PC-3 (cell line): ENCODE results near the gene VPS13A. TPM values are rescaled to one million over a fixed set of nuclear protein-coding genes. Genes with fewer than 3 reads are reported as not detected.

Source experiments
- ATAC-seq: fragments of 200-7000 bp; cut with Tn5 transposase; 2 replicates; pipeline ENCODE4 v1.9.1; 2020; ENCODE audit warnings: mild to moderate bottlenecking, moderate library complexity
- BruUV-seq: library from RNA; stranded (reverse); fragments of 400-500 nt; replicated peaks from 2 replicates; lab custom pipeline; 2021; lab: Mats Ljungman, UMichigan
- CTCF ChIA-PET: fragments of 300-600 bp; sonication (Branson Sonifier 250); formaldehyde crosslinking; loops from one replicate; lab custom pipeline; 2022; ENCODE audit warnings: antibody characterized with exemption; lab: Charles Lee
- POLR2A ChIA-PET: fragments of 300-600 bp; sonication (Branson Sonifier 250); formaldehyde crosslinking; loops from one replicate; lab custom pipeline; 2022; ENCODE audit warnings: antibody characterized with exemption; ENCODE audit not compliant: unreplicated experiment; lab: Charles Lee
- DNase-seq: peaks from one replicate; pipeline ENCODE4 v3.0.0-alpha.2; 2015
- H2AFZ ChIP-seq: fragments of 300-600 bp; sonication (generic); 2 replicates; pipeline ENCODE4 v1.6.0; 2016; ENCODE audit warnings: antibody characterized with exemption, low read length
- H3F3A ChIP-seq: fragments of 300-600 bp; sonication (generic); one replicate; pipeline ENCODE4 v1.6.0; 2017; ENCODE audit warnings: antibody characterized with exemption, low read length, control low read depth, mild to moderate bottlenecking; ENCODE audit not compliant: unreplicated experiment
- H3K27ac ChIP-seq: fragments of 300-600 bp; sonication (generic); 2 replicates; pipeline ENCODE4 v1.5.1; 2016; ENCODE audit warnings: mild to moderate bottlenecking, low read length
- H3K27me3 ChIP-seq: fragments of 300-600 bp; sonication (generic); 2 replicates; pipeline ENCODE4 v1.6.1; 2016; ENCODE audit warnings: low read length, mixed read lengths
- H3K36me3 ChIP-seq: fragments of 300-600 bp; sonication (generic); 2 replicates; pipeline ENCODE4 v1.6.1; 2016; ENCODE audit warnings: low read depth, mixed run types, low read length, mixed read lengths
- H3K4me1 ChIP-seq: fragments of 300-600 bp; sonication (generic); 2 replicates; pipeline ENCODE4 v1.5.1; 2016; ENCODE audit warnings: low read length; ENCODE audit not compliant: insufficient read depth
- H3K4me2 ChIP-seq: fragments of 300-600 bp; sonication (generic); 2 replicates; pipeline ENCODE4 v1.6.0; 2016; ENCODE audit warnings: low read length
- H3K4me3 ChIP-seq: fragments of 300-600 bp; sonication (generic); 2 replicates; pipeline ENCODE4 v1.5.1; 2016; ENCODE audit warnings: mild to moderate bottlenecking, low read length, mixed read lengths
- H3K79me2 ChIP-seq: fragments of 300-600 bp; sonication (generic); 2 replicates; pipeline ENCODE4 v1.6.1; 2017; ENCODE audit warnings: low read length, mixed read lengths
- H3K9ac ChIP-seq: fragments of 300-600 bp; sonication (generic); 2 replicates; pipeline ENCODE4 v1.6.0; 2016; ENCODE audit warnings: mild to moderate bottlenecking, low read length
- H3K9me2 ChIP-seq: fragments of 300-600 bp; sonication (generic); replicated peaks from 2 replicates; pipeline ENCODE4 v1.6.1; 2016; ENCODE audit warnings: mixed run types, low read length, mixed read lengths
- H3K9me3 ChIP-seq: fragments of 300-600 bp; sonication (generic); 2 replicates; pipeline ENCODE4 v1.6.1; 2016; ENCODE audit warnings: low read length, mixed read lengths
- H4K20me1 ChIP-seq: fragments of 300-600 bp; sonication (generic); 2 replicates; pipeline ENCODE4 v1.6.1; 2016; ENCODE audit warnings: low read length, mixed read lengths
- CTCF ChIP-seq: fragments of 300-600 bp; sonication (generic); conservative IDR thresholded peaks from 2 replicates; pipeline ENCODE4 v1.5.1; 2017; ENCODE audit warnings: antibody characterized with exemption, low read depth, mild to moderate bottlenecking, low read length
- EZH2 ChIP-seq: fragments of 300-600 bp; sonication (generic); IDR thresholded peaks from one replicate; pipeline ENCODE4 v1.6.1; 2017; ENCODE audit warnings: antibody characterized with exemption, mild to moderate bottlenecking, low read length; ENCODE audit not compliant: unreplicated experiment
- EZH2phosphoT487 ChIP-seq: fragments of 300-600 bp; sonication (generic); IDR thresholded peaks from 2 replicates; pipeline ENCODE4 v1.6.1; 2018; ENCODE audit warnings: mild to moderate bottlenecking, antibody characterized with exemption, low read length, borderline replicate concordance
- intact Hi-C: fragments of 100-400 bp; cut with micrococcal nuclease; formaldehyde crosslinking; loops from 2 replicates; pipeline ENCODE4 v1.9.0; 2023
- total RNA-seq: library from RNA; depleted of rRNA; stranded (reverse); fragments of >200 nt; gene quantifications from 2 replicates; pipeline ENCODE4 v1.2.3, GENCODE V29; 2014

Gene VPS13A
- total RNA-seq, 1 experiment from 2014 or later: 17.5 TPM

GRCh38 chr9:77421506-77422265 lies 244.4 kb downstream of the VPS13A start:
- H2AFZ ChIP-seq: no peak overlapping the region
- H3K4me1 ChIP-seq: peaks cover 8% of the 10 kb centered on the region
- no peaks in the 10 kb centered on the region for H4K20me1 ChIP-seq
- H3K36me3 ChIP-seq: no peaks in the 10 kb centered on the region
- no peak for TF ChIP-seq EZH2phosphoT487
- TF ChIP-seq EZH2: no peak
- TF ChIP-seq CTCF: no peak
- H3K27me3 ChIP-seq: no peaks in the 10 kb centered on the region
- no peaks in the 10 kb centered on the region for H3F3A ChIP-seq
- no peak for ATAC-seq
- no peak overlapping the region for H3K4me2 ChIP-seq
- H3K9ac ChIP-seq: no peak overlapping the region
- no peak overlapping the region for H3K27ac ChIP-seq
- intact Hi-C loops: no loop called here
- BruUV-seq: no TSS peak
- ChIA-PET POLR2A (no interaction called here), CTCF (no interaction called here)
- no peaks in the 10 kb centered on the region for H3K79me2 ChIP-seq
- H3K9me3 ChIP-seq: no peaks in the 10 kb centered on the region
- no peak overlapping the region for H3K4me3 ChIP-seq
- DNase-seq: no peak
- no peaks in the 10 kb centered on the region for H3K9me2 ChIP-seq

- DNase-seq (no peak), ATAC-seq (no peak)
- no peaks in the 10 kb centered on the region for H3K4me1 ChIP-seq
- no peaks in the 10 kb centered on the region for H3K36me3 ChIP-seq
- H3K4me2 ChIP-seq: no peak overlapping the region
- POLR2A ChIA-PET: no interaction called here
- no peaks in the 10 kb centered on the region for H4K20me1 ChIP-seq
- H3K27me3 ChIP-seq: no peaks in the 10 kb centered on the region
- no peak overlapping the region for H2AFZ ChIP-seq
- intact Hi-C loops: no loop called here
- H3F3A ChIP-seq: no peaks in the 10 kb centered on the region
- H3K4me3 ChIP-seq: no peak overlapping the region
- no peak overlapping the region for H3K9ac ChIP-seq
- no peaks in the 10 kb centered on the region for H3K9me3 ChIP-seq
- no TSS peak for BruUV-seq
- H3K27ac ChIP-seq: no peak overlapping the region
- TF ChIP-seq EZH2 (no peak), EZH2phosphoT487 (no peak), CTCF (no peak)
- H3K79me2 ChIP-seq: no peaks in the 10 kb centered on the region
- CTCF ChIA-PET: no interaction called here
- no peaks in the 10 kb centered on the region for H3K9me2 ChIP-seq
Measured at GRCh38 chr9:77422969-77423368, 245.6 kb downstream of the VPS13A start.

GRCh38 chr9:77423841-77424240 lies 246.5 kb downstream of the VPS13A start:
- ATAC-seq: no peak
- POLR2A ChIA-PET: no interaction called here

More at GRCh38 chr9:77423841-77424240, 246.5 kb downstream of the VPS13A start:
- Histone ChIP-seq H3F3A (no peaks in the 10 kb centered on the region), H3K79me2 (no peaks in the 10 kb centered on the region), H4K20me1 (no peaks in the 10 kb centered on the region), H3K9me2 (no peaks in the 10 kb centered on the region), H3K4me1 (no peaks in the 10 kb centered on the region), H3K27ac (no peak overlapping the region), H3K36me3 (no peaks in the 10 kb centered on the region), H3K9ac (no peak overlapping the region), H3K9me3 (no peaks in the 10 kb centered on the region), H3K27me3 (no peaks in the 10 kb centered on the region), H2AFZ (no peak overlapping the region), H3K4me2 (no peak overlapping the region), H3K4me3 (no peak overlapping the region)
- CTCF ChIA-PET: no interaction called here
- intact Hi-C loops: no loop called here
- BruUV-seq: no TSS peak
- DNase-seq: no peak
- no peak for TF ChIP-seq EZH2phosphoT487
- no peak for TF ChIP-seq EZH2
- no peak for TF ChIP-seq CTCF
